H1 (cell line): ENCODE data around the gene PLEKHG3. TPM values are rescaled to one million over a fixed set of nuclear protein-coding genes. Genes with fewer than 3 reads are reported as not detected.

ENCODE experiments used
- CTCF ChIA-PET: fragments of 300-600 bp; sonication (Branson Sonifier 250); formaldehyde crosslinking; loops from one replicate; lab custom pipeline; 2021; ENCODE audit not compliant: partially characterized antibody; lab: Charles Lee
- POLR2A ChIA-PET: fragments of 300-600 bp; sonication (Branson Sonifier 250); formaldehyde crosslinking; loops from one replicate; lab custom pipeline; 2021; ENCODE audit warnings: inconsistent platforms; ENCODE audit not compliant: partially characterized antibody; lab: Charles Lee
- DNase-seq, 2 experiments: peaks; one replicate each; pipeline versions ENCODE4 v3.0.0 to v3.0.0-alpha.2; 2010 to 2022; ENCODE audit warnings: low spot score in 2 of 2, low read depth in 1 of 2, mixed read lengths in 1 of 2
- FAIRE-seq: peaks from 2 replicates; lab custom pipeline; 2011; peaks lifted over from hg19 to GRCh38; lab: Jason Lieb, UNC
- H2AFZ ChIP-seq: 2 replicates; pipeline ENCODE4 v1.8.1; 2012; ENCODE audit warnings: low read length, inconsistent platforms
- H2AK5ac ChIP-seq: 2 replicates; pipeline ENCODE4 v1.6.1; 2013; ENCODE audit warnings: low read depth, low read length
- H2BK120ac ChIP-seq: replicated peaks from 2 replicates; pipeline ENCODE3; 2013; ENCODE audit warnings: low read depth, low read length, inconsistent platforms
- H2BK12ac ChIP-seq: 2 replicates; pipeline ENCODE4 v1.6.1; 2013; ENCODE audit warnings: low read depth, low read length
- H2BK15ac ChIP-seq: 2 replicates; pipeline ENCODE4 v1.6.1; 2013; ENCODE audit warnings: low read length
- H2BK20ac ChIP-seq: 2 replicates; pipeline ENCODE4 v1.6.1; 2013; ENCODE audit warnings: low read length
- H2BK5ac ChIP-seq: 2 replicates; pipeline ENCODE4 v1.6.1; 2013; ENCODE audit warnings: low read depth, low read length
- H3K14ac ChIP-seq: 2 replicates; pipeline ENCODE4 v1.6.1; 2013; ENCODE audit warnings: inconsistent platforms; ENCODE audit not compliant: insufficient read length
- H3K18ac ChIP-seq: 2 replicates; pipeline ENCODE4 v1.6.1; 2013; ENCODE audit warnings: low read length; ENCODE audit errors: extremely low read depth
- H3K23ac ChIP-seq: 2 replicates; pipeline ENCODE4 v1.6.1; 2013; ENCODE audit warnings: inconsistent platforms; ENCODE audit not compliant: insufficient read length
- H3K23me2 ChIP-seq: 2 replicates; pipeline ENCODE4 v1.6.1; 2013; ENCODE audit warnings: low read depth, low read length
- H3K27ac ChIP-seq: 2 replicates; pipeline ENCODE4 v1.6.1; 2011; ENCODE audit warnings: low read depth, low read length, inconsistent platforms
- H3K27me3 ChIP-seq, 4 experiments: replicated peaks in 1 of 4; 1 replicate in 1 of 4; 2 replicates in 3 of 4; pipeline versions ENCODE4 v1.6.1 to v1.8.1; 2011 to 2013; ENCODE audit warnings: low read length in 3 of 4, mild to moderate bottlenecking in 3 of 4, inconsistent platforms in 2 of 4, mixed read lengths in 2 of 4, moderate library complexity in 1 of 4; ENCODE audit not compliant: control insufficient read depth in 3 of 4, insufficient read depth in 3 of 4; ENCODE audit errors: extremely low read depth in 1 of 4
- H3K36me3 ChIP-seq, 4 experiments: 2 replicates each; pipeline versions ENCODE4 v1.6.1 to v1.8.1; 2011 to 2013; ENCODE audit warnings: mild to moderate bottlenecking in 4 of 4, low read length in 3 of 4, moderate library complexity in 2 of 4, control low read depth in 1 of 4, inconsistent platforms in 1 of 4; ENCODE audit not compliant: insufficient read depth in 4 of 4, control insufficient read depth in 2 of 4
- H3K4ac ChIP-seq: replicated peaks from 2 replicates; pipeline ENCODE3; 2013; ENCODE audit warnings: low read length, low read depth, mixed read lengths, inconsistent platforms; ENCODE audit not compliant: insufficient read length
- H3K4me1 ChIP-seq, 4 experiments: replicated peaks in 1 of 4; 1 replicate in 1 of 4; 2 replicates in 3 of 4; pipeline versions ENCODE4 v1.6.1 to v1.8.1; 2011 to 2013; ENCODE audit warnings: low read length in 3 of 4, inconsistent platforms in 2 of 4, mixed read lengths in 1 of 4; ENCODE audit not compliant: insufficient read depth in 4 of 4, control insufficient read depth in 3 of 4
- H3K4me2 ChIP-seq, 2 experiments: 2 replicates each; pipeline versions ENCODE4 v1.6.1 to v1.8.1; 2011 to 2013; ENCODE audit warnings: low read depth in 2 of 2, low read length in 2 of 2, control low read depth in 1 of 2, inconsistent platforms in 1 of 2, mild to moderate bottlenecking in 1 of 2; ENCODE audit not compliant: insufficient read depth in 1 of 2
- H3K4me3 ChIP-seq, 4 experiments: fragments of 200-600, 300-600 bp in 1 of 4; sonication (generic), shearing (Covaris generic), sonication (Bioruptor Twin) in 1 of 4; 2 replicates each; pipeline versions ENCODE4 v1.5.1 to v1.8.1; 2011 to 2016; ENCODE audit warnings: low read length in 4 of 4, low read depth in 3 of 4, control low read depth in 2 of 4, inconsistent platforms in 2 of 4, mild to moderate bottlenecking in 2 of 4, mixed read lengths in 1 of 4, moderate library complexity in 1 of 4; ENCODE audit not compliant: insufficient read depth in 2 of 4; ENCODE audit errors: extremely low read depth in 1 of 4
- H3K56ac ChIP-seq: replicated peaks from 2 replicates; pipeline ENCODE3; 2013; ENCODE audit warnings: low read depth, mild to moderate bottlenecking, mixed read lengths, low read length, inconsistent platforms; ENCODE audit not compliant: insufficient read length
- H3K79me1 ChIP-seq: 2 replicates; pipeline ENCODE4 v1.6.1; 2013; ENCODE audit warnings: low read depth, low read length, control low read depth
- H3K79me2 ChIP-seq, 2 experiments: 2 replicates each; pipeline versions ENCODE4 v1.6.1 to v1.8.1; 2012 to 2013; ENCODE audit warnings: low read length in 2 of 2, mild to moderate bottlenecking in 2 of 2, inconsistent platforms in 1 of 2; ENCODE audit not compliant: insufficient read depth in 2 of 2, control insufficient read depth in 1 of 2
- H3K9ac ChIP-seq, 4 experiments: replicated peaks in 1 of 4; 1 replicate in 1 of 4; 2 replicates in 3 of 4; pipeline versions ENCODE4 v1.6.1 to v1.8.1; 2011 to 2013; ENCODE audit warnings: low read depth in 3 of 4, low read length in 3 of 4, control low read depth in 2 of 4, mild to moderate bottlenecking in 2 of 4, moderate library complexity in 2 of 4, inconsistent platforms in 1 of 4; ENCODE audit errors: extremely low read depth in 1 of 4
- H3K9me3 ChIP-seq, 2 experiments: 2 replicates each; pipeline versions ENCODE4 v1.6.1 to v1.8.1; 2012 to 2013; ENCODE audit warnings: mild to moderate bottlenecking in 2 of 2, moderate library complexity in 2 of 2, control low read depth in 1 of 2, inconsistent platforms in 1 of 2, low read depth in 1 of 2, low read length in 1 of 2, mixed read lengths in 1 of 2; ENCODE audit not compliant: insufficient read depth in 2 of 2
- H4K20me1 ChIP-seq, 2 experiments: replicated peaks in 1 of 2; 2 replicates each; pipeline versions ENCODE3 to v1.8.1; 2011 to 2013; ENCODE audit warnings: inconsistent platforms in 2 of 2, low read length in 2 of 2, mild to moderate bottlenecking in 1 of 2; ENCODE audit not compliant: insufficient read depth in 2 of 2, control insufficient read depth in 1 of 2
- H4K5ac ChIP-seq: 2 replicates; pipeline ENCODE4 v1.6.1; 2013; ENCODE audit warnings: low read length, low read depth, mixed read lengths, inconsistent platforms; ENCODE audit not compliant: insufficient read length
- H4K8ac ChIP-seq: 2 replicates; pipeline ENCODE4 v1.8.0; 2013; ENCODE audit warnings: mild to moderate bottlenecking, moderate library complexity, low read length, inconsistent platforms; ENCODE audit not compliant: insufficient read depth; ENCODE audit errors: extremely low read depth
- H4K91ac ChIP-seq: replicated peaks from 2 replicates; pipeline ENCODE3; 2013; ENCODE audit warnings: low read length, mixed read lengths, inconsistent platforms; ENCODE audit not compliant: insufficient read length
- BACH1 ChIP-seq: IDR thresholded peaks from 2 replicates; pipeline ENCODE4 v1.6.1; 2012; ENCODE audit warnings: low read length, improper control_type of control experiment
- CBX8 ChIP-seq: fragments of 300-800, 300-1000 bp; sonication (generic); IDR thresholded peaks from 2 replicates; pipeline ENCODE4 v1.7.1; 2016; ENCODE audit warnings: low read depth, low read length, borderline replicate concordance
- EP300 ChIP-seq, 2 experiments: IDR thresholded peaks; 1 replicate in 1 of 2; 2 replicates in 1 of 2; pipeline ENCODE4 v1.6.1; 2011 to 2012; ENCODE audit warnings: low read depth in 2 of 2, low read length in 2 of 2, mild to moderate bottlenecking in 2 of 2, borderline replicate concordance in 1 of 2, inconsistent platforms in 1 of 2, moderate library complexity in 1 of 2
- KDM1A ChIP-seq: fragments of 200-600, 300-600 bp; sonication (generic); IDR thresholded peaks from 2 replicates; pipeline ENCODE4 v1.7.1; 2016; ENCODE audit warnings: mild to moderate bottlenecking, low read length, borderline replicate concordance
- KDM5A ChIP-seq: fragments of 200-600 bp; IDR thresholded peaks from 2 replicates; pipeline ENCODE4 v1.7.1; 2012; ENCODE audit warnings: mild to moderate bottlenecking, low read length, inconsistent platforms, mixed read lengths
- PHF8 ChIP-seq: fragments of 200-600 bp; sonication (generic); conservative IDR thresholded peaks from 2 replicates; pipeline ENCODE4 v1.7.1; 2012; ENCODE audit warnings: low read depth, mild to moderate bottlenecking, inconsistent platforms, low read length, moderate library complexity
- RXRA ChIP-seq: IDR thresholded peaks from 2 replicates; pipeline ENCODE4 v1.6.1; 2011; ENCODE audit warnings: low read depth, mild to moderate bottlenecking, low read length, moderate library complexity; ENCODE audit not compliant: insufficient read depth
- SRF ChIP-seq: IDR thresholded peaks from 2 replicates; pipeline ENCODE4 v1.6.1; 2011; ENCODE audit warnings: mild to moderate bottlenecking, low read depth, low read length, moderate library complexity
- WGBS, 2 experiments: shearing (Covaris generic) in 1 of 2; methylation state at CpG; one replicate each; pipeline versions ENCODE4 v1.1.6 to v1.1.7; 2013 to 2015; ENCODE audit warnings: low lambda C conversion rate in 2 of 2, mixed read lengths in 2 of 2, inconsistent platforms in 1 of 2, low coverage in 1 of 2, missing lambda C conversion rate in 1 of 2; ENCODE audit not compliant: insufficient replicate concordance in 2 of 2, insufficient coverage in 1 of 2, insufficient read length in 1 of 2; ENCODE audit errors: extremely low coverage in 1 of 2, missing lambda C conversion rate in 1 of 2; 5-methylcytosine and 5-hydroxymethylcytosine counted together
- polyA plus RNA-seq, 7 experiments: library from polyadenylated mRNA; depleted of rRNA in 3 of 7; stranded (reverse) in 5 of 7; unstranded in 2 of 7; fragments of >200 nt in 5 of 7; fragments of 200-250 nt in 2 of 7; gene quantifications; 1 replicate in 5 of 7; 2 replicates in 1 of 7; 4 replicates in 1 of 7; pipeline versions ENCODE4 v1.2.1 to v1.2.3, GENCODE V29; 2011 to 2013; ENCODE audit warnings: missing spikeins in 2 of 7, mixed read lengths in 2 of 7
- total RNA-seq: library from RNA; stranded (reverse); fragmentation: NEBNext Ultra II Directional; extraction: Animal tissue kit (Norgen Biotek cat#: 25700); gene quantifications from 2 replicates; pipeline ENCODE4 v1.2.1, GENCODE V29; 2021

Gene PLEKHG3
- total and polyA plus RNA-seq, 2 of the 8 experiments (the other 6 are each of a cell fraction or from before 2014, with no cell fraction given), result 43.4 to 90.6 TPM

GRCh38 chr14:64686282-64686615 lies 18.0 kb upstream of the PLEKHG3 start:
- H2BK15ac ChIP-seq, result peak overlapping the region; percentile 16
- no peak overlapping the region for H2AFZ ChIP-seq
- H2BK5ac ChIP-seq, result peak overlapping the region; percentile 16; the same call in 1 of the 2 replicates
- FAIRE-seq (no peak), DNase-seq (no peak)
- H3K4me1 ChIP-seq, result peaks cover 0 to 14% (median 6%) of the 10 kb centered on the region in 4 experiments; a peak in 4 of 7 replicates
- no peak overlapping the region for H3K4me3 ChIP-seq
- peaks cover 0 to 5% (median 5%) of the 10 kb centered on the region in 4 experiments; a peak in 4 of 7 replicates for H3K27me3 ChIP-seq
- H2AK5ac ChIP-seq, result peak overlapping the region; percentile 42; the same call in 1 of the 2 replicates
- H2BK12ac ChIP-seq, result peak overlapping the region; percentile 20; the same call in 1 of the 2 replicates
- H2BK120ac ChIP-seq, result no peak overlapping the region
- ChIA-PET CTCF (interaction anchor here (0.8 to 2.4 kb wide), 7 partner anchors 13 to 123 kb away, joined by 3 to 8 read pairs (median 3); no protein-coding TSS in a partner anchor), POLR2A (interaction anchor here (0.9 to 1.2 kb wide), 2 partner anchors 13 to 41 kb away, joined by 3 read pairs; no protein-coding TSS in a partner anchor)
- H2BK20ac ChIP-seq, result no peak overlapping the region
- no peak overlapping the region for H3K56ac ChIP-seq
- H4K91ac ChIP-seq, result no peak overlapping the region
- WGBS, 2 experiments, result 79% methylated on average over 7 of the region's 7 CpGs; no CpG with 5 or more reads in 1 of the 2 experiments
- H3K18ac ChIP-seq, result 0 out of 2 replicates have a peak overlapping the region, but pooled peaks have one; percentile 29
- H3K4me2 ChIP-seq, result no peak overlapping the region
- H3K27ac ChIP-seq, result no peak overlapping the region; the same call in 1 of the 2 replicates
- H3K9me3 ChIP-seq, result no peaks in the 10 kb centered on the region
- H4K5ac ChIP-seq, result no peak overlapping the region
- H3K79me2 ChIP-seq, result no peaks in the 10 kb centered on the region
- H3K14ac ChIP-seq, result no peak overlapping the region
- H3K23me2 ChIP-seq, result no peaks in the 10 kb centered on the region; the same call in 1 of the 2 replicates
- no peak overlapping the region for H4K8ac ChIP-seq
- H3K36me3 ChIP-seq, result no peaks in the 10 kb centered on the region
- H3K9ac ChIP-seq, result no peak overlapping the region
- H4K20me1 ChIP-seq, result no peaks in the 10 kb centered on the region
- no peaks in the 10 kb centered on the region for H3K79me1 ChIP-seq
- no peak overlapping the region for H3K23ac ChIP-seq
- H3K4ac ChIP-seq, result peak overlapping the region; percentile 76
- no peak for TF ChIP-seq KDM1A
- no peak for TF ChIP-seq RXRA
- no peak for TF ChIP-seq PHF8
- no peak for TF ChIP-seq CBX8
- no peak for TF ChIP-seq EP300 (IDR thresholded peaks at IDR 0.05; ENCODE audit: borderline replicate concordance in 1 of 2, low read depth in 2 of 2, low read length in 2 of 2)
- no peak for TF ChIP-seq SRF
- no peak for TF ChIP-seq KDM5A
- no peak for TF ChIP-seq BACH1
